ENCODE data around the gene PLEKHF1.
"Not testable (repeated sequence)": the region's sequence is repeated elsewhere in the genome, so short reads cannot be mapped to it uniquely, and the experiment has no call there.

Gene PLEKHF1, protein sequence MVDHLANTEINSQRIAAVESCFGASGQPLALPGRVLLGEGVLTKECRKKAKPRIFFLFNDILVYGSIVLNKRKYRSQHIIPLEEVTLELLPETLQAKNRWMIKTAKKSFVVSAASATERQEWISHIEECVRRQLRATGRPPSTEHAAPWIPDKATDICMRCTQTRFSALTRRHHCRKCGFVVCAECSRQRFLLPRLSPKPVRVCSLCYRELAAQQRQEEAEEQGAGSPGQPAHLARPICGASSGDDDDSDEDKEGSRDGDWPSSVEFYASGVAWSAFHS

DNA sequence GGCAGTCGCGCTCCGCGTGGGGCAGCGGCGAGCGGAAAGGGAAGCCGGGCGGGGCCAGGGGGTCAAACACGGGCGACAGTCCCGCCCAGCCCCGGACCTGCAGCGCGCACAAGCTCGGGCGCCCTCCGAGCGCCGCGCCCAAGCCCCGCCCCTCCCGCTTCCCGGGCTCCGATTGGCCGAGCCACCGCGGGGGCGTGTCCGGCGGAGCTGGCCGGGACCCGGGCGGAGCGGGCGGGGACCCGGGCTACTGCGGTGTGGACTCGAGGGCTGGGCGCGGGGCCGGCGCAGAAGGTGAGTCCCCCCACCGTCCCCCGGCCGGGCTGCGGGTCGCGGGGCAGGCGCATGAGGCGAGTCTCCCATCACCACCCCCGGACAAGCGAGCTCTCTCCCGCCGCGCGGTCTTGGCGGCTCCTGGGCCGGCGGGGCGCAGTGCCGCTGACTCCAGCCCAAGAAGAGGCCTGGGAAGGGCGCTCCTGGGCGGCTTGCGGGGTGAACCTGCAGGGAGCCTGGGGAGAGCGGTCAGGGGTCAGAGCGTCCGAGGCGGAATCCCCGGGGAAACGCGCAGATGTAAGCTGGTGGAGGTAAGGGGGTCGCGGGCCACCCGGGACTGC, at the start of gene PLEKHF1:
Gene PLEKHF1 (plus strand): TSS at position 247 of the 611 bp plus-strand sequence. CDS start 8,379 bp downstream, outside the sequence.
- peak; percentile 66 for DNase-seq

DNA sequence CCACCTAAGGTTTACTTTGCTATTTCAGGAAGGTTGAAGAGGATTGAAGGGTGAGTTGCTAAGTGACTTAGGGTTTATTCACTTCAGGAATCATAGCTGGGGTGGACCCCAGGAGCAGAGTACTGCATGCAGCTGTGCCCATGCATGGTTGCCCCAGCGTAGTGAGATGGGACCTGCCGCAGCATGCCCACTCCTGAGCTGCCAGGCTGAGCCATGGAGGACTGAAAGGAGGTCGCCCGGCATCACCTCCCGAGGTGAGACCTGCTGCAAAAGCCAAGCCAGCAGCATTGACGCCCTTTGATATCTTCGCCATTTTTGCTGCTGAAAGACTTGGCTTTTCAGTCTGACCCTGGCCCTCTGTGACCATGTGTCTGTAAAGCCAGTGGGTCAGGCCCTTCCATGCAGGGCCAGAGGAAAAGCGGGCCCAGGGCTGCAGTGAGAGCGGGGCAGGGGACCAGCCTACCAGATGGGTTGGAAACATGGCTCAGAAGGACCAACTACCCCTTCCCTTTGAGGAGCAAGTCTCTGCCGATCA, 49.3 kb upstream of the PLEKHF1 start:
- no peak for DNase-seq

DNA sequence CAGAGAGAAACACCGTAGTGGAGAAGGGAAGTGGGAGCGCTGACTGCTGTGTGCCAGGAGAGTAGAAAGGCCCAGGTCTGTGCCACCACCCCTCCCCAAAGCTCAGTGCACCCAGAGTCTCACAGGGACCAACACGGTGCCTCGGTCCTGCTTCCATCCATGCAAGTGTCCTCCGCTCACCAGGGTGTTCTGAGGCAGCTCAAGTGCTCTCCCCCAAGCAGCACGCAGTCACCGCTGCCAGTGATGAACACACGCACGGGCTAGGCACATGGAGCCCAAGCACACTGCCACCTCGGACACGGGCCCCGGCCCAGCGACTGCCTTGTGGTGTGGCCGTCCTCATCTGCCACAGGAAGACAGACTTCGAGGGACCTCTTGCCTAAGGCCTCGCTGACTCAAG, 48.7 kb upstream of the PLEKHF1 start:
- DNase-seq = no peak

- no peak for DNase-seq
Measured at GRCh38 chr19:29617366-29618266, 47.6 kb upstream of the PLEKHF1 start.

DNA sequence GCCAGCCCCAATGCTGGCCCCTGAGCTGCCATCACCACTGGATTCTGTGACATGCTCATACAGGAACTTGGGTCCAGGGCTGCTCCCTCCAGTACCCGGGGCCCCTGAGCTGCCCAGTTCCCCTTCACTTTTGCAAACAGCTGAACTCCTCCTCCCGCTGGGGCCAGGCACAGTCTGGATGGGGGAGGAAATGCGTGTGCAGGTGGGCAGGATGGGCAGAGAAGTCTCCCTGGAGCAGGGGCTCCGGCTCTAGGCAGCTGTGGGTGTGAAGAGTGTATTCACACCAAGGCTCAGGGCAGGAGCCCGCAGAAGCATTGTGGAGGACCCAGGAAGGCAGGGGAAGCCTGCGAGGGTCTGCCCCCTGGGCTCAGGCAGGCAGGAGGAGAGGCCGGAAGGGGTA, 46.8 kb upstream of the PLEKHF1 start:
- no peak for DNase-seq

- no peak for DNase-seq
Measured at GRCh38 chr19:29618871-29619270, 46.4 kb upstream of the PLEKHF1 start.

- no peak for DNase-seq
Measured at GRCh38 chr19:29620931-29621351, 44.3 kb upstream of the PLEKHF1 start.

- peak; percentile 6 for DNase-seq
Measured at GRCh38 chr19:29622166-29623070, 42.8 kb upstream of the PLEKHF1 start.

DNA sequence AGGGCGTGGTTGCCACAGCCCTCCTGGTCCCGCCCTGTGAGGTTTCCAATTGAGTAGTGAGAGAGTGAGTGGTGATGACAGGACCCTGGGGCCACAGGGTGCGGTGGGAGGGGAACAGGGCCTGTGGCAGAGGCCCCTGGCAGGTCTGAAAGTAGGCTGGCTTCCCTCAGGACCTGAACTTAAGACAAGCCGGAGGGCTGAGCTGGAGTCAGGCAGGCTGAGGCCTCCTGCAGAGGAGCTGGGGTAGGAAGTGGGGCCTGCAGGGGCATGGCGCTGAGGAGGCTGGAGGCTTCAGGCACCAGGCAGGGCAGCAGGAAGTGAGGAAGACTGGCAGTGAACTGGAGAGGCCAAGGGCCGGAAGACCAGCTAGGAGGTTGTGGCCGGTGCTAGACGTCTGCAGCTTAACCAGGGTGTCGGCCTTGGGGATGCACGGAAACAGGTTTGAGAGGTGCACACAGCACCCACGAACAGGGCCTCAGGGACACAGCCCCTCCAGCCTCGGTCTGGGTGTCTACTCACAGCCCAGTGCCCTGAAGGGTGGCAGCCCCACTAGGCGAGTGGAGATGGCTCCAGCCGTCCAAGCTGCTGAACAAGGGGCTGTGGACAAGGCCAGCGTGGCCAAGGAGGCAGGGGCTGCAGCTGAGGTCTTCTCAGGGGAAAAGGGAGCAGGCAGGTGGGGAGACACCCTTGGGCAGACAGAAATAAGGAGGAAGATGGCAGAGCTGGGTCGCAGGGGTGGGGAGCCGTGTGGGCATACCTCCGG, 41.4 kb upstream of the PLEKHF1 start:
- no peak for DNase-seq

DNA sequence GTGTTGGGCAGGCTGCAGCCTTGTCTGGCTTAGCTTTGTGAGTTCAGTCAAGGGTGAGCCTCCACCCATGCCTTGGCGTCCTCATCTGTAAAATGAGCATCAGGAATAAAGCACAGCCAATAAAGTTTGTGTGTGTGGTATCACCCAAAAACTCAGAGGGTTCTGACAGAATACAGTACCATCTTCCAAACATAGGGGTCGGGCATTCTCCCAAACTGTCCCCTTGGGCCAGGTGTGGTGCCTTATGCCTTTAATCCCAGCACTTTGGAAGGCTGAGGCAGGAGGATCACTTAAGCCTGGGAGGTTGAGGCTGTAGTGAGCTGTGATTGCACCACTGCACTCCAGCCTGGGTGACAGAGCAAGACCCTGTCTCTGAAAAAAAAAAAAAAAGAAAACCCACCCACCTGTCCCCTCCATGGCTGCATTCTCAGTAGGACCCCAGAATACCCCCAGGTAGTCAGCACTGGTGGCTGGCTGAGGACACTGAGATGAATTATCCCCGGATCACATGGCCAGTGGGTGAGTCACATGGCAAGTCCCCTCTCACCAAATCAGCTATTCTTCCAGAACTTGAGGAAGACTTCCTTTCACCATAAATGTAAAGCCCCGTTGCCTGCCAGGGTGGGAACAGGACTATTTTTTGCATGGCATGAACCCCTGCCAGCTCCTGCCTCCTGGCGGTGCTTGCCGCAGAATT, 40.6 kb upstream of the PLEKHF1 start:
- no peak for DNase-seq

DNA sequence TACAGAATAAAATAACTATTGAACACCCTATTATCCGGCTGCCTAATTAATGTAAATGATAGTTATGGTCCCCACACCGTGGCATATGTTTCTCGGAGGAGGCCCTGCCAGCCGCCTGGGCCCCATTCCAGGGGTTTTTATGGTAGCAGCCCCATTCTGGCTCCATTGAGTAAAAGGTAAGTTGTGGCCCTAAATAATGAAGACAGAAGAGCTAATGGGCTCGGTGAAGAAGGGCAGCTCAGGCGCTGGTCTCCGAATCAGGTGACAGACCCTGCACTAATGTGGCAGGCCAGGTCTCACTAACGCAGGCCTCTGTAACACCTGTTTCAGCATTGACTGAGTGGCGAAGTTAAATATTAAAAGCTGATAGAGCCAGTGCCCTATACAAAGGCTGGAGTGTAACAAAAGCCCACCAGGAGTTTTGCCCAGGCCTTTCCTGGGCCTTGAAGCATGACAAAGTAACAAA, 40.0 kb upstream of the PLEKHF1 start:
- no peak for DNase-seq

DNA sequence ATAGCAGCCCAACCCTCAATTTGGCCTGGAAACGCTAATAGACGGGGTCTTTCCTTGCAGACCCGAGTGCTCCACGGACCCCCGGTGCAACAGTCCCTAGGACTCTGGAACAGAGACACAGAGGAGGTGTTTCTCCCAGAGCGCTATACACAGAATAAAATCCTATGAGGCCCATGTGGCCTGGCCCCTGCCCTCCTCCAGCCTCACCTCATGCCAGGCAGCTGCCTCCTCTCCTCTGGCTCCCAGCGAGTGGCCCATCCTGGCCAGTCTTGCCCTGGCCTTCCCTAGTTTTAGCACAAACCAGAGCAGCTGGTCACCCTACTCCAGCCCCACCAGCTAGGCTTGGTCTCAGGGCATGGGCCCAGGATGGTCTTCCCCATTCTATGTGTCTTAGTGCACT, 38.9 kb upstream of the PLEKHF1 start:
- no peak for DNase-seq

- DNase-seq = not testable (repeated sequence)
Measured at GRCh38 chr19:29626832-29627231, 38.4 kb upstream of the PLEKHF1 start.

DNA sequence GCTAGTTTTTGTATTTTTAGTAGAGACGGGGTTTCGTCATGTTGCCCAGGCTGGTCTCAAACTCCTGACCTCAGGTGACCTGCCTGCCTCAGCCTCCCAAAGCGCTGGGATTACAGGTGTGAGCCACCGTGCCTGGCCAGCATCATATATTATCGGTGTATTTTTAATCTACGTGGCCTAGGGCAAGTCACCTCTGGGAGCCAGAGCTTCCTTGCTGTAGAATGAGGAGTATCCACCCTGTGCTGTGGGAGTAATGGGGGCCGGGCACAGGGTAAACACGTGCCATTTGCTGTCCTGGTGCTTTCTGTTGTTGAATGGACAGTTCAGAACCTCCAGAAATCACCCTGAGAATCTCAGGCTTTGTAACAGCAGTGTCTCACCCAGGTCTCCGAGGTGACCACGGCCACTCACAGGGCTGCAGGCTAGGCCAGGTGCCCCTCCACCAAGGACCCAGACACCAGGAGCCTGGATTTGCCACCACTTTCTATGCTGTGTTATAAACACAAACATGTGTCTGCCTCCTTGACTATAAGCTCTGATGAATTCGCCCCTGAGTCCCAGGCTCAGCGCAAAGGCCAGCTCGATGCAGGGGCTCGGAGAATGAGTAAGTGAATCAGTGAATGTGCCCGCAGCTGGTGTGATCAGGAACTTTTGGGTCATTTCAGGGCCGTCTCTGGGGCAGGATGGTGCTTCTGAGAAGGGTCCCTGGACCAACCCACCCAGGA, 36.4 kb upstream of the PLEKHF1 start:
- no peak for DNase-seq

DNA sequence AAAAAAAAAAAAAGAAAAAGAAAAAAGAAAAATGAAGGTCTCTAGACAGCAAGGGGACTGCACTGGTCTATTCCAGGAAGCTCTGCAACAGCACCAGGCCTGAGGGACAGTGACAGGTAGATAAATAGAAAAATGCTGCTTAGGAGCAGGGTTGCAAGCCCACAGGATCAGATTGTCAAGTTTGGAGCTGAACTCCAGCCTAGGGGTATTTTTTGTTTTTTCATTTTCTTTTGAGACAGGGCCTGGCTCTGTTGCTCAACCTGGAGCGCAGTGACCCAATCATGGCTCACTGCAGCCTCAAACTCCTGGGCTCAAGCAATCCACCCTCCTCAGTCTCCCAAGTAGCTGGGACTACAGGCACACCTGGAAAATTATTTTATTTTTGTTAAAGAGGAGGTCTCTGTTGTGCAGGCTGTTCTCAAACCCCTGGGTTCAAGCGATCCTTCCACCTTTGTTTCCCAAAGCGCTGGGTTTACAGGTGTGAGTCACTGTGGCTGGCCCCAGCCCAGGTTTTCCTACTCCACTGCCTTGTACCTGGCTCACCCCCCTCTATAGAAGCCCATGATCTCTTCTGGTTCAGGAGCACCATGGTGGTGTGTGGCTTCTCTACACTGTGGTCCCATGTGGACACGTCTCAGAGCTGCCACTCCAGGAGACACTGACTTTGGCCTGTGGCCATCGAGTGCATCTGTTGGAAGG, 35.3 kb upstream of the PLEKHF1 start:
- DNase-seq = no peak

DNA sequence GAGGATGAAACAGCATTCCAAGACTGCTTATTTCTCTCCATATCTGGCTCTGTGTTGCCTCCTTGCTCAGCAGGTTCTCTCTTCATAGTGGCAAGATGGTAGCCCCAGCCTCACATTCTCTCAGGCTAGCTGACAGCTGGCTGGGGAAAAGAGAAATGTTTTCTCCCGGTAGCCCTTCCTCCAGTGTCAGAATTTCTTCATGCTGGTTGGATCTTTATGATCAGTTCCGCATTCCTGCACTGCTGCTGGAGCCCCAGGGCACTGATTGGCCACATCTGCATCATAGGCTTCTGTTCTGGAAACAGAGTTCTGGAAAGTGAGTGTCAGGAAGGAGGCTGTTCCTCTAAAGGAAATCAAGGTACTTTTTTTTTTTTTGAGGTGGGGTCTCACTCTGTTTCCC, 34.6 kb upstream of the PLEKHF1 start:
- DNase-seq = no peak

DNA sequence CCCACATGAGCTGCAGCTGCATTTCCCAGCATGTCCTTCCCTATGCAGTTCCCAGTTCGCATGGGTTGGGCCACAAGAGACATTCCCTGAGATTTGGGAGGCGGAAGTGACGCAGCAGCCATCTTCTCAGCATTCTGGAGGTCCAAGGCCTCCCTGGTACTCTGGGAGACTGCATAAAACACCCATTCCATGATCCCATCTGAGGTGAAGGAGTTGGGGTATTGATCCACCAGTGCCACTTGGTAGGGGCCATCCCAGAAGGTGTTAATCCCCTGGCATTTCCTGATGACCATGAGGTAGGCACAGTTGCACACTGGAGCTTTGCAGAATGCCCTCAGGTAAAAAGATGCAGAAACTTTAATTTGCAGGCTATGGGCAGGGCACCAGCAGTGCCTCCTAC, 33.8 kb upstream of the PLEKHF1 start:
- DNase-seq = no peak

DNA sequence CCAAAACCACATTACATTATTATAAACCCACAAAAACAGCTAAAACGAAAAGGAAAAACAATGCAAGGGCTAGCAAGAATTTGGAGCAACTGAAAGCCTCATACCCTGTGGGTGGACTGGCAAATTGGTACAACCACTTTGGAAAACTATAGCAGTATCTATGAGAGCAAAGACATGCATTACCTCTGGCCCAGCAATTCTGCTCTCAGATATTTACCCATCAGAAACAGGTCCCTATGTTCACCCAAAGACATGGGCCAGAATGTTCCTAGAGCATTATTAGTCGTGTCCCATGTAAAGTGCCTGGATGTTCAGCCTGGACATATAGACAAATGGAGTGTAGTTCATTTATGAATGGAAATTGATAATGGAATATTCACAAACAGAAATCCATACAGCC, 31.3 kb upstream of the PLEKHF1 start:
- DNase-seq = no peak

GRCh38 chr19:29634423-29635130, 30.7 kb upstream of the PLEKHF1 start:
- DNase-seq = no peak
